Heart left ventricle (tissue), 16 donors: Measurements from ENCODE around the gene DENND1C. TPM values are rescaled to one million over a fixed set of nuclear protein-coding genes. Genes with fewer than 3 reads are reported as not detected.

Experiments used
- ATAC-seq, 4 donors: fragments of 200-7000 bp; cut with Tn5 transposase; one replicate each; pipeline ENCODE4 v1.9.1; 2020 to 2022; ENCODE audit warnings: moderate library complexity in 4 of 4, mild to moderate bottlenecking in 3 of 4, moderate number of reproducible peaks in 1 of 4
- DNase-seq, 5 donors: peaks; one replicate each; pipeline ENCODE4 v3.0.0-alpha.2; 2020
- H3K27ac ChIP-seq, 12 donors: fragments of 200-600 bp; sonication (generic) in 4 of 12; one replicate each; pipeline versions ENCODE4 v1.5.0 to v1.8.0; 2016 to 2022; ENCODE audit warnings: mild to moderate bottlenecking in 2 of 12
- H3K27me3 ChIP-seq, 9 donors: fragments of 200-600 bp; sonication (generic) in 2 of 9; one replicate each; pipeline versions ENCODE4 v1.5.1 to v1.8.0; 2016 to 2022; ENCODE audit warnings: mild to moderate bottlenecking in 3 of 9
- H3K36me3 ChIP-seq, 9 donors: fragments of 200-600 bp; sonication (generic) in 2 of 9; one replicate each; pipeline versions ENCODE4 v1.5.0 to v1.8.0; 2018 to 2022; ENCODE audit warnings: mild to moderate bottlenecking in 2 of 9
- H3K4me1 ChIP-seq, 12 donors: fragments of 200-600 bp; sonication (generic) in 4 of 12; one replicate each; pipeline versions ENCODE4 v1.5.0 to v1.8.0; 2016 to 2022; ENCODE audit warnings: mild to moderate bottlenecking in 3 of 12
- H3K4me3 ChIP-seq, 12 donors: fragments of 200-600 bp; sonication (generic) in 4 of 12; one replicate each; pipeline versions ENCODE4 v1.5.0 to v1.8.0; 2017 to 2022; ENCODE audit warnings: mild to moderate bottlenecking in 9 of 12, moderate library complexity in 4 of 12
- H3K9me3 ChIP-seq, 12 donors: fragments of 200-600 bp; sonication (generic) in 4 of 12; one replicate each; pipeline versions ENCODE4 v1.5.0 to v1.8.0; 2016 to 2022; ENCODE audit warnings: mild to moderate bottlenecking in 1 of 12
- CTCF ChIP-seq, 12 donors: fragments of 200-600 bp; sonication (generic) in 4 of 12; IDR thresholded peaks; one replicate each; pipeline versions ENCODE4 v1.5.0 to v1.8.0; 2018 to 2022; ENCODE audit warnings: antibody characterized with exemption in 12 of 12, mild to moderate bottlenecking in 5 of 12
- POLR2A ChIP-seq, 2 donors: fragments of 450-650 bp; IDR thresholded peaks; one replicate each; pipeline ENCODE4 v1.6.1; 2017; ENCODE audit warnings: antibody characterized with exemption in 2 of 2, mild to moderate bottlenecking in 2 of 2, moderate library complexity in 2 of 2
- WGBS, 4 donors: extraction: QIAGEN DNeasy Blood & Tissue Kit in 2 of 4; methylation state at CpG; one replicate each; pipeline versions ENCODE4 v1.1.5 to v1.1.7; 2013 to 2018; 5-methylcytosine and 5-hydroxymethylcytosine counted together
- intact Hi-C, 10 donors: fragments of 100-400 bp; cut with DNase I; formaldehyde crosslinking; loops; one replicate each; pipeline versions ENCODE4 v1.11.1 to v1.14.2; 2022
- polyA plus RNA-seq, 2 donors: library from polyadenylated mRNA; stranded (reverse); fragments of 200-250 nt; gene quantifications; one replicate each; pipeline ENCODE4 v1.2.3, GENCODE V29; 2013
- total RNA-seq, 9 donors: library from RNA; depleted of rRNA in 2 of 9; stranded (reverse); fragments of >200 nt in 2 of 9; fragmentation: NEBNext Ultra II Directional in 3 of 9; extraction: Animal tissue kit (Norgen Biotek cat#: 25700) in 3 of 9; gene quantifications; one replicate each; pipeline versions ENCODE4 v1.1.0 to v1.2.4, GENCODE V29; 2016 to 2023
- donor health status: ischemic (EF 13 %, LVEDD 7.1; RV severe dilation, severe dysfunction).
- donor health status: healthy with polysubstance abuse.
- donor health status: DM: no; HTN: yes; CAD: no.
- donor health status: DM: no; HTN: no; CAD: no.
- donor health status: ischemic (EF 25% LVEDD 6.9; RV normal size, moderate dysfunction).
- donor health status: ischemic (EF 25% LVEDD 5.7; RV mildly dilated, moderate dysfunction).
- donor health status: healthy.
- donor health status: DM: yes; HTN: yes; CAD: no.
- donor health status: ischemic (EF 35%, LVEDD 5.7; RV mildly dilated, moderate dysfunction).
- donor health status: nonischemic (EF 11% LVEDD 7.7; RV severe dilation, severe dysfunction).
- donor health status: DM: yes; HTN: yes; CAD: no.
- donor health status: PGD.
- donor health status: ischemic (EF 29% LVEDD 5.4; RV normal size, mild dysfunction).
- donor health status: nonischemic (EF 23%, LVEDD 6.1; RV moderate dilation, normal function).

The DENND1C gene
- total and polyA plus RNA-seq, 11 donors: 0.17 to 9.5 (median 0.45) TPM

GRCh38 chr19:6455924-6456323 is 25.7 kb downstream of the DENND1C start:
- ATAC-seq (no peak), DNase-seq (no peak)
- Histone ChIP-seq H3K9me3 (peaks cover 0 to 21% (median 9%) of the 10 kb centered on the region in 12 donors), H3K4me1 (peaks cover 0 to 26% (median 8%) of the 10 kb centered on the region in 12 donors), H3K4me3 (no peak overlapping the region), H3K27ac (no peak overlapping the region), H3K27me3 (peaks cover 0 to 3% (median 0%) of the 10 kb centered on the region in 9 donors), H3K36me3 (peaks cover 3 to 41% (median 36%) of the 10 kb centered on the region in 9 donors)
- TF ChIP-seq CTCF (IDR thresholded peaks at IDR 0.05) (no peak), POLR2A (IDR thresholded peaks at IDR 0.05) (no peak)
- intact Hi-C loops: no loop called here
- WGBS, 4 donors: 88 to 99% (median 96%) methylated on average over 11 to 15 of the region's 15 CpGs

GRCh38 chr19:6453951-6454565 is 27.5 kb downstream of the DENND1C start:
- Histone ChIP-seq H3K4me3 (no peak overlapping the region), H3K27ac (no peak overlapping the region), H3K36me3 (peaks cover 3 to 47% (median 36%) of the 10 kb centered on the region in 9 donors), H3K4me1 (peaks cover 0 to 13% (median 4%) of the 10 kb centered on the region in 12 donors), H3K9me3 (peaks cover 0 to 21% (median 9%) of the 10 kb centered on the region in 12 donors), H3K27me3 (no peaks in the 10 kb centered on the region)
- DNase-seq: no peak
- TF ChIP-seq POLR2A (IDR thresholded peaks at IDR 0.05): no peak
- TF ChIP-seq CTCF (IDR thresholded peaks at IDR 0.05): no peak
- ATAC-seq: no peak
- intact Hi-C loops: no loop called here
- WGBS, 4 donors: 96 to 99% (median 98%) methylated on average over 10 to 11 of the region's 11 CpGs

GRCh38 chr19:6452899-6453298 is 28.7 kb downstream of the DENND1C start:
- H3K9me3 ChIP-seq: peaks cover 0 to 21% (median 9%) of the 10 kb centered on the region in 12 donors
- peaks cover 0 to 2% (median 0%) of the 10 kb centered on the region in 12 donors for H3K4me1 ChIP-seq
- 95 to 99% (median 97%) methylated on average over 2 of the region's 2 CpGs for WGBS, 4 donors
- H3K4me3 ChIP-seq: no peak overlapping the region
- ATAC-seq (no peak), DNase-seq (no peak)
- no peak overlapping the region for H3K27ac ChIP-seq
- no peaks in the 10 kb centered on the region for H3K27me3 ChIP-seq
- intact Hi-C loops: no loop called here
- TF ChIP-seq CTCF (IDR thresholded peaks at IDR 0.05) (no peak), POLR2A (IDR thresholded peaks at IDR 0.05) (no peak)
- H3K36me3 ChIP-seq: peaks cover 3 to 47% (median 36%) of the 10 kb centered on the region in 9 donors

- intact Hi-C loops: no loop called here
- 94 to 96% (median 95%) methylated on average over 16 to 19 of the region's 19 CpGs for WGBS, 4 donors
- TF ChIP-seq CTCF (IDR thresholded peaks at IDR 0.05) (no peak), POLR2A (IDR thresholded peaks at IDR 0.05) (no peak)
- Histone ChIP-seq H3K4me1 (no peaks in the 10 kb centered on the region), H3K27me3 (no peaks in the 10 kb centered on the region), H3K36me3 (peaks cover 3 to 51% (median 36%) of the 10 kb centered on the region in 9 donors), H3K4me3 (no peak overlapping the region), H3K9me3 (peaks cover 0 to 21% (median 9%) of the 10 kb centered on the region in 12 donors), H3K27ac (no peak overlapping the region)
- ATAC-seq: no peak
- no peak for DNase-seq
Observed at GRCh38 chr19:6452223-6452614, 29.4 kb downstream of the DENND1C start.
